Gastrocnemius medialis (tissue), 4 donors: ENCODE data around the gene EFNA5.

Source experiments
- CTCF ChIP-seq, 5 experiments: fragments of 450-650 bp in 3 of 5; fragments of 200-600 bp in 2 of 5; sonication (generic) in 2 of 5; IDR thresholded peaks in 4 of 5; conservative IDR thresholded peaks in 1 of 5; 1 replicate in 4 of 5; 2 replicates in 1 of 5; pipeline ENCODE4 v1.5.1; 2016 to 2019; ENCODE audit warnings: antibody characterized with exemption in 5 of 5, mild to moderate bottlenecking in 3 of 5, moderate library complexity in 3 of 5
- POLR2A ChIP-seq, 2 donors: fragments of 450-650 bp; IDR thresholded peaks; one replicate each; pipeline ENCODE4 v1.6.1; 2017; ENCODE audit warnings: antibody characterized with exemption in 2 of 2, mild to moderate bottlenecking in 2 of 2, moderate library complexity in 2 of 2

DNA sequence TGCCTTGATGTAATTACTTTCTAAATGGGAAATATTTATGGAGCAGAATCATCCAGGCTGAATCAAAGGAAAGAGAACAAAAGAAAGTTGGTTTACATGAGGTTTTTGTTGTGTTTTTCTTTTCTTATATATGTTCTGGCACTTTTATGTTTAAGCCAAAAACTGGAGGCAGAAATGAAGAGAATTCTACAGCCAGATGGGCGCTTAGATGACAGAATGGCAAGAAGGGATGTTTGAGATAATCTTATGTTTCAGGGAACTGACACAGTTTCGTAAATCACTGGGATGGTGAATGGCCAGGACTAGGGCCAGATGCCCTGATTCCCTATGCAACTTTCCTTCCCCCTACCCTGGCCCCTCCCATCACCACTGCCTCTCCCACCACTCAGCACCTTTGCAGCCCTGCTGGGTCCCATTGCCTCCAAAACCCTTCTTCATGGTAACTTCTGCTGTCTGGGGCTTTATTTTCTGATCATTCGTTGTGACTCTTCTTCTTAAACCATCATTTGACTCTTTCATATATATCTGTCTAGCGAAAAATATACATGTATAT, 111.8 kb downstream of the EFNA5 start:
- TF ChIP-seq CTCF (IDR thresholded peaks at IDR 0.05 in 4 of 5, conservative IDR thresholded peaks at IDR 0.05 in 1 of 5) = no peak
- TF ChIP-seq POLR2A (IDR thresholded peaks at IDR 0.05) = no peak
